ENCODE results near the gene FAM193A. TPM values are rescaled to one million over a fixed set of nuclear protein-coding genes. Genes with fewer than 3 reads are reported as not detected.
"Not testable (repeated sequence)": the region's sequence is repeated elsewhere in the genome, so short reads cannot be mapped to it uniquely, and the experiment has no call there.

Gene FAM193A
- total and polyA plus RNA-seq, 5 donors from 2014 or later, result 0.71 to 44.3 (median 1.6) TPM

GRCh38 chr4:2761035-2761923 lies 224.8 kb downstream of the FAM193A start:
- Histone ChIP-seq H3K36me3 (ENCODE audit: control insufficient read depth, insufficient read depth, low read length) (no peaks in the 10 kb centered on the region), H3K9me3 (ENCODE audit: control insufficient read depth in 2 of 2, low read length in 2 of 2) (no peaks in the 10 kb centered on the region), H3K4me1 (ENCODE audit: control insufficient read depth, insufficient read depth, low read length, poor library complexity, severe bottlenecking) (peaks cover 15% of the 10 kb centered on the region), H3K27ac (ENCODE audit: insufficient read depth, low read length, poor library complexity, severe bottlenecking) (no peak overlapping the region), H3K4me3 (ENCODE audit: low read depth, low read length) (no peak overlapping the region), H3K27me3 (ENCODE audit: control insufficient read depth, insufficient read depth, low read length) (no peaks in the 10 kb centered on the region)
- Mint-ChIP-seq H3K27me3 (peaks cover 5% of the 10 kb centered on the region), H3K36me3 (no peaks in the 10 kb centered on the region), H3K4me3 (peak overlapping the region in 2 of 4 donors; percentile 48 to 88), H3K27ac (no peak overlapping the region), H3K9me3 (no peaks in the 10 kb centered on the region), H3K4me1 (peaks cover 2 to 17% (median 8%) of the 10 kb centered on the region in 4 donors)
- no peak for DNase-seq
- no peak for ATAC-seq (ENCODE audit: low read depth in 2 of 2)

GRCh38 chr4:2762048-2762447 lies 225.6 kb downstream of the FAM193A start:
- Mint-ChIP-seq H3K27ac (no peak overlapping the region), H3K9me3 (no peaks in the 10 kb centered on the region), H3K36me3 (no peaks in the 10 kb centered on the region), H3K4me3 (no peak overlapping the region), H3K27me3 (peaks cover 5% of the 10 kb centered on the region), H3K4me1 (peaks cover 2 to 13% (median 7%) of the 10 kb centered on the region in 4 donors)
- Histone ChIP-seq H3K4me1 (ENCODE audit: control insufficient read depth, insufficient read depth, low read length, poor library complexity, severe bottlenecking) (peaks cover 11% of the 10 kb centered on the region), H3K9me3 (ENCODE audit: control insufficient read depth in 2 of 2, low read length in 2 of 2) (no peaks in the 10 kb centered on the region), H3K27ac (ENCODE audit: insufficient read depth, low read length, poor library complexity, severe bottlenecking) (no peak overlapping the region), H3K27me3 (ENCODE audit: control insufficient read depth, insufficient read depth, low read length) (no peaks in the 10 kb centered on the region), H3K4me3 (ENCODE audit: low read depth, low read length) (no peak overlapping the region), H3K36me3 (ENCODE audit: control insufficient read depth, insufficient read depth, low read length) (no peaks in the 10 kb centered on the region)
- no peak for ATAC-seq (ENCODE audit: low read depth in 2 of 2)
- DNase-seq, result no peak

GRCh38 chr4:2762486-2763370 lies 226.3 kb downstream of the FAM193A start:
- not testable (repeated sequence) for H3K27ac Mint-ChIP-seq; H3K27ac ChIP-seq (ENCODE audit: insufficient read depth, low read length, poor library complexity, severe bottlenecking)

GRCh38 chr4:2763511-2763967 lies 227.1 kb downstream of the FAM193A start:
- peak overlapping the region in 3 of 4 donors; percentile 52 to 59 (median 57) for H3K4me3 Mint-ChIP-seq
- no peak overlapping the region for H3K4me3 ChIP-seq (ENCODE audit: low read depth, low read length)
- no peaks in the 10 kb centered on the region for H3K9me3 Mint-ChIP-seq
- ATAC-seq (ENCODE audit: low read depth in 2 of 2), result no peak
- H3K9me3 ChIP-seq (ENCODE audit: control insufficient read depth in 2 of 2, low read length in 2 of 2), result no peaks in the 10 kb centered on the region
- H3K27me3 ChIP-seq (ENCODE audit: control insufficient read depth, insufficient read depth, low read length), result no peaks in the 10 kb centered on the region
- peaks cover 11% of the 10 kb centered on the region for H3K4me1 ChIP-seq (ENCODE audit: control insufficient read depth, insufficient read depth, low read length, poor library complexity, severe bottlenecking)
- H3K36me3 Mint-ChIP-seq, result no peaks in the 10 kb centered on the region
- no peak for DNase-seq
- no peak overlapping the region for H3K27ac Mint-ChIP-seq
- H3K4me1 Mint-ChIP-seq, result peaks cover 2 to 9% (median 5%) of the 10 kb centered on the region in 4 donors
- no peaks in the 10 kb centered on the region for H3K27me3 Mint-ChIP-seq
- H3K36me3 ChIP-seq (ENCODE audit: control insufficient read depth, insufficient read depth, low read length), result no peaks in the 10 kb centered on the region
- no peak overlapping the region for H3K27ac ChIP-seq (ENCODE audit: insufficient read depth, low read length, poor library complexity, severe bottlenecking)

More at GRCh38 chr4:2762486-2763370, 226.3 kb downstream of the FAM193A start:
- peaks cover 11% of the 10 kb centered on the region for H3K4me1 ChIP-seq (ENCODE audit: control insufficient read depth, insufficient read depth, low read length, poor library complexity, severe bottlenecking)
- H3K9me3 Mint-ChIP-seq; H3K4me3 ChIP-seq (ENCODE audit: low read depth, low read length); H3K4me1 Mint-ChIP-seq; DNase-seq; H3K27me3 ChIP-seq (ENCODE audit: control insufficient read depth, insufficient read depth, low read length); H3K27me3 Mint-ChIP-seq; H3K36me3 Mint-ChIP-seq; ATAC-seq (ENCODE audit: low read depth in 2 of 2); H3K9me3 ChIP-seq (ENCODE audit: control insufficient read depth in 2 of 2, low read length in 2 of 2); H3K36me3 ChIP-seq (ENCODE audit: control insufficient read depth, insufficient read depth, low read length): not testable (repeated sequence)
- peak overlapping the region in 3 of 4 donors; percentile 52 to 77 (median 57) for H3K4me3 Mint-ChIP-seq

- H3K27me3 Mint-ChIP-seq, result no peaks in the 10 kb centered on the region
- no peak overlapping the region for H3K27ac Mint-ChIP-seq
- H3K4me3 ChIP-seq (ENCODE audit: low read depth, low read length), result no peak overlapping the region
- DNase-seq (no peak), ATAC-seq (ENCODE audit: low read depth in 2 of 2) (no peak)
- H3K27me3 ChIP-seq (ENCODE audit: control insufficient read depth, insufficient read depth, low read length), result no peaks in the 10 kb centered on the region
- no peaks in the 10 kb centered on the region for H3K9me3 ChIP-seq (ENCODE audit: control insufficient read depth in 2 of 2, low read length in 2 of 2)
- peaks cover 0 to 3% (median 0%) of the 10 kb centered on the region in 7 donors for H3K9me3 Mint-ChIP-seq
- no peaks in the 10 kb centered on the region for H3K36me3 ChIP-seq (ENCODE audit: control insufficient read depth, insufficient read depth, low read length)
- peaks cover 6 to 15% (median 9%) of the 10 kb centered on the region in 4 donors for H3K4me1 Mint-ChIP-seq
- H3K36me3 Mint-ChIP-seq, result no peaks in the 10 kb centered on the region
- peaks cover 11% of the 10 kb centered on the region for H3K4me1 ChIP-seq (ENCODE audit: control insufficient read depth, insufficient read depth, low read length, poor library complexity, severe bottlenecking)
- no peak overlapping the region for H3K4me3 Mint-ChIP-seq
- H3K27ac ChIP-seq (ENCODE audit: insufficient read depth, low read length, poor library complexity, severe bottlenecking), result no peak overlapping the region
These were observed 229.5 kb downstream of the FAM193A start for GRCh38 chr4:2765832-2766526.

- Histone ChIP-seq H3K27ac (ENCODE audit: insufficient read depth, low read length, poor library complexity, severe bottlenecking) (no peak overlapping the region), H3K9me3 (ENCODE audit: control insufficient read depth in 2 of 2, low read length in 2 of 2) (no peaks in the 10 kb centered on the region), H3K27me3 (ENCODE audit: control insufficient read depth, insufficient read depth, low read length) (no peaks in the 10 kb centered on the region), H3K4me1 (ENCODE audit: control insufficient read depth, insufficient read depth, low read length, poor library complexity, severe bottlenecking) (peaks cover 11% of the 10 kb centered on the region), H3K36me3 (ENCODE audit: control insufficient read depth, insufficient read depth, low read length) (no peaks in the 10 kb centered on the region), H3K4me3 (ENCODE audit: low read depth, low read length) (no peak overlapping the region)
- Mint-ChIP-seq H3K9me3 (peaks cover 0 to 3% (median 0%) of the 10 kb centered on the region in 7 donors), H3K4me1 (peaks cover 14 to 18% (median 14%) of the 10 kb centered on the region in 4 donors), H3K4me3 (no peak overlapping the region), H3K27me3 (no peaks in the 10 kb centered on the region), H3K36me3 (no peaks in the 10 kb centered on the region), H3K27ac (no peak overlapping the region)
- ATAC-seq (ENCODE audit: low read depth in 2 of 2), result no peak
- DNase-seq, result no peak
These were observed 230.7 kb downstream of the FAM193A start for GRCh38 chr4:2767046-2767704.

- no peak overlapping the region for H3K4me3 Mint-ChIP-seq
- Histone ChIP-seq H3K27me3 (ENCODE audit: control insufficient read depth, insufficient read depth, low read length) (no peaks in the 10 kb centered on the region), H3K27ac (ENCODE audit: insufficient read depth, low read length, poor library complexity, severe bottlenecking) (no peak overlapping the region), H3K9me3 (ENCODE audit: control insufficient read depth in 2 of 2, low read length in 2 of 2) (no peaks in the 10 kb centered on the region), H3K4me1 (ENCODE audit: control insufficient read depth, insufficient read depth, low read length, poor library complexity, severe bottlenecking) (peaks cover 11% of the 10 kb centered on the region), H3K36me3 (ENCODE audit: control insufficient read depth, insufficient read depth, low read length) (no peaks in the 10 kb centered on the region), H3K4me3 (ENCODE audit: low read depth, low read length) (no peak overlapping the region)
- no peaks in the 10 kb centered on the region for H3K36me3 Mint-ChIP-seq
- peaks cover 0 to 3% (median 0%) of the 10 kb centered on the region in 7 donors for H3K9me3 Mint-ChIP-seq
- H3K4me1 Mint-ChIP-seq, result peaks cover 14 to 18% (median 14%) of the 10 kb centered on the region in 4 donors
- no peak for ATAC-seq (ENCODE audit: low read depth in 2 of 2)
- H3K27me3 Mint-ChIP-seq, result no peaks in the 10 kb centered on the region
- DNase-seq, result no peak
- no peak overlapping the region for H3K27ac Mint-ChIP-seq
These were observed 231.2 kb downstream of the FAM193A start for GRCh38 chr4:2767705-2768074.

All from CD4-positive, CD25-positive, alpha-beta regulatory T cell (primary cell).